NB4 (cell line): ENCODE results near the gene SLC35F5.

Experiments
- DNase-seq: peaks from one replicate; pipeline ENCODE4 v3.0.0; 2010; ENCODE audit warnings: low read depth
- H3K4me3 ChIP-seq: one replicate; pipeline ENCODE4 v1.5.1; 2011; ENCODE audit warnings: mild to moderate bottlenecking, low read depth, low read length, moderate library complexity
- CTCF ChIP-seq: IDR thresholded peaks from one replicate; pipeline ENCODE4 v1.5.1; 2012; ENCODE audit warnings: low read depth, low read length
- MYC ChIP-seq: IDR thresholded peaks from 2 replicates; pipeline ENCODE4 v1.6.1; 2011; ENCODE audit warnings: low read depth, low read length
- POLR2A ChIP-seq: IDR thresholded peaks from 2 replicates; pipeline ENCODE4 v1.6.1; 2011; ENCODE audit warnings: mild to moderate bottlenecking; ENCODE audit not compliant: insufficient read length; ENCODE audit errors: extremely low read depth
- TF ChIP-seq, protein P1 (sequence below): IDR thresholded peaks from 2 replicates; pipeline ENCODE4 v1.6.1; 2011; ENCODE audit warnings: low read depth, low read length

The SLC35F5 gene

GRCh38 chr2:113756355-113757137, at the start of gene SLC35F5:
Gene SLC35F5 (minus strand): TSS chr2:113756642. CDS start chr2:113756409, 233 bp downstream.
- peak within 1 kb of the TSS; percentile 97 for H3K4me3 ChIP-seq
- peak; percentile 96 for DNase-seq
- TF ChIP-seq MYC (peak; percentile 49), POLR2A (peak; percentile 88), CTCF (no peak)

- no peak overlapping the region for H3K4me3 ChIP-seq
- DNase-seq = peak; percentile 20
- TF ChIP-seq POLR2A (no peak), CTCF (no peak), MYC (no peak)
- TF ChIP-seq, protein P1, sequence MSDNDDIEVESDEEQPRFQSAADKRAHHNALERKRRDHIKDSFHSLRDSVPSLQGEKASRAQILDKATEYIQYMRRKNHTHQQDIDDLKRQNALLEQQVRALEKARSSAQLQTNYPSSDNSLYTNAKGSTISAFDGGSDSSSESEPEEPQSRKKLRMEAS = no peak
Measured at GRCh38 chr2:113799375-113799774, 42.9 kb upstream of the SLC35F5 start.

- no peak overlapping the region for H3K4me3 ChIP-seq
- no peak for TF ChIP-seq POLR2A
- TF ChIP-seq, protein P1 = no peak
- no peak for TF ChIP-seq CTCF
- no peak for TF ChIP-seq MYC
- DNase-seq = no peak
Measured at GRCh38 chr2:113797237-113797636, 40.8 kb upstream of the SLC35F5 start.

- H3K4me3 ChIP-seq = no peak overlapping the region
- TF ChIP-seq MYC (no peak), CTCF (no peak), POLR2A (no peak)
- TF ChIP-seq, protein P1 = no peak
- DNase-seq = no peak
Measured at GRCh38 chr2:113796592-113797175, 40.2 kb upstream of the SLC35F5 start.

DNA sequence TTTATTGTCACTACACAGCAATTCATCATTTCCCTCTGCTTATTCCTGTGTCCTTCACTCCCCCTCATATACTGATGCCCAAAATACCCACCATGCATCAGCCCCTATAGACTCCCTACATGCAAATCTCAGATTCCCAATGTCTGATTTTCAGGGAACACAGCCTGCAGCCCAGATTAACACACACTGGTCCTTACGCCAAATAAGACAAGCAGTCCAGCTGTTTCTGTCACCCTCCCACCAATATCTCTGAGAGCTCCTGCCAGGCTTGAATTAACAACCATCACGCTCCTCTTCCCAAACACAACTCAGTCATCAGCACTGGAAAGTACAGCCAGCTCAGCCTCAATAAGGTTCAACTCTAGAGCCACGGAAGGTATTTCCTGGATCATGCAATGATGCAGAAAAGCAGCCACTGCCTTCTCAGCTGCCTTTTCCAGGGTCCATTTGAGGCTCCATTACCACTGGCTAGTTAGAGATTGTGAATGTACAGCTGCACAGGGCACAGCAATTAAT, 39.0 kb upstream of the SLC35F5 start:
- no peak overlapping the region for H3K4me3 ChIP-seq
- no peak for DNase-seq
- TF ChIP-seq POLR2A (no peak), MYC (no peak), CTCF (no peak)
- TF ChIP-seq, protein P1 = no peak
